ENCODE measurements around the gene ALX4. TPM values are rescaled to one million over a fixed set of nuclear protein-coding genes. Genes with fewer than 3 reads are reported as not detected.

ALX4 gene
- polyA plus RNA-seq, 1 of the 3 experiments (the other 2 are of a cell fraction): under 0.01 TPM

DNA sequence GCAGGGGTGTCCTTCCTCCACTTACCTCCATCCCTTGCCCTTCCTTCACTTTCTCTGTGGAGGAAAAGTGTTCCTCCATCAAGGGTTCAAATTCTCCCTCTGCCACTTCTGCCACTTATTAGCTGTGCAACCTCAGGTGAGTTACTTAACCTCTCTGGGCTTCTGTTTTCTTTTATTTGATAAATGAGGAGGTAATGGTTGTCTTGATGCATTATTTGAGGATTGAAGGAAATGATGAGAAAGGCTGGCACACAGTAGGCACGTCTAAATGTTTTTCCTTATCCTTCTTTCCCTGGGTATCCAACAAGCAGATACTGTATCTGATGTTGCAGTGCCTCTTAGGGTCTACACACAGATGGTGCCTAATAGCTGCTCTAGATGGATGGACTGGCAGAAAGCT, 14.3 kb upstream of the ALX4 start (continued):
- TF ChIP-seq, protein P1, sequence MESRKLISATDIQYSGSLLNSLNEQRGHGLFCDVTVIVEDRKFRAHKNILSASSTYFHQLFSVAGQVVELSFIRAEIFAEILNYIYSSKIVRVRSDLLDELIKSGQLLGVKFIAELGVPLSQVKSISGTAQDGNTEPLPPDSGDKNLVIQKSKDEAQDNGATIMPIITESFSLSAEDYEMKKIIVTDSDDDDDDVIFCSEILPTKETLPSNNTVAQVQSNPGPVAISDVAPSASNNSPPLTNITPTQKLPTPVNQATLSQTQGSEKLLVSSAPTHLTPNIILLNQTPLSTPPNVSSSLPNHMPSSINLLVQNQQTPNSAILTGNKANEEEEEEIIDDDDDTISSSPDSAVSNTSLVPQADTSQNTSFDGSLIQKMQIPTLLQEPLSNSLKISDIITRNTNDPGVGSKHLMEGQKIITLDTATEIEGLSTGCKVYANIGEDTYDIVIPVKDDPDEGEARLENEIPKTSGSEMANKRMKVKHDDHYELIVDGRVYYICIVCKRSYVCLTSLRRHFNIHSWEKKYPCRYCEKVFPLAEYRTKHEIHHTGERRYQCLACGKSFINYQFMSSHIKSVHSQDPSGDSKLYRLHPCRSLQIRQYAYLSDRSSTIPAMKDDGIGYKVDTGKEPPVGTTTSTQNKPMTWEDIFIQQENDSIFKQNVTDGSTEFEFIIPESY (IDR thresholded peaks at IDR 0.05; ENCODE audit: borderline replicate concordance, low read depth): no peak
- no peak for TF ChIP-seq YY1 (IDR thresholded peaks at IDR 0.05; ENCODE audit: low read depth)

DNA sequence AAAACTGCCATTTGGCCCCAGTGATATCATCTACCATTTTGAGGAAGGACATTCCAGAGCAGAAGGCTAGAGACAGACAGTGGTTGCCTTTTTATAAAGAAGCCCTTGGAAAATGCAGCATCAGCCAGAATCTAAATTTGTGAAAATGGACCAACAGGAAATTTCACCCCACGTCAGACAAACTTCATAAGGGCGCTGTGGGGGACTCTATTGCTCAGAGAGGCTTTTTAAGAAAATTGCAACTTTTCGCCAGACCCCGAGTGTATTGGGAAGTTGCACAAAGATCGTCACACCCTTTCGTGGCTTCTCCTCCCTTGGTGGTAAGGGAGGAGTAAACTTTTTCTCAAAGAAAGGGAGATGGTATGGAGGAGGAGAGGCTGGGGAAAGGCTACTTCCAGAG, 12.3 kb upstream of the ALX4 start:
- H3K4me1 ChIP-seq (ENCODE audit: control insufficient read depth in 1 of 2, insufficient read depth in 2 of 2, low read depth in 1 of 2, low read length in 1 of 2): peaks cover 8% of the 10 kb centered on the region in 2 experiments; a peak in 2 of 4 replicates
- H3K27me3 ChIP-seq (ENCODE audit: insufficient read depth): peaks cover 73% of the 10 kb centered on the region
- H3K4me3 ChIP-seq (ENCODE audit: low read depth in 2 of 2, low read length in 1 of 2): no peak overlapping the region

DNA sequence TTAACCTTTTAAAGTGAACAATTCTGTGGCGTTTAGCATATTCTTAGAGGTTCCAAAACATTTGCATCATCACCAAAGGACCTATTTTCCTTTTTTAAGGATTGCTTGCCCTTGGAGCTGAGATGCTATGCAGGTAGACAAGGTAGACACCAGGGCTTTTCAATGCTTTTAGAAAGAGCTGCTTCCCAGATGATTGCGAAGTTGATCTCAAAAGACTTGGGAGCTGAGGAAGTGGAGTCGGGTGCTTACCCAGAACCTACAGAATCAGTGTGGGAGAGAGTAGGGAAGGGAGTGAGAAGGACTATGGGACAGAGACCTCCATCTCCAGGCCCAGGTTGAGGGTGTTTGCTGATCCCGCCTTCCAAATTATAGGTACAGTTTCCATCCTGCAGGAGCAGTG, 11.1 kb upstream of the ALX4 start:
- Histone ChIP-seq H3K9ac (no peak overlapping the region), H3K27ac (ENCODE audit: low read depth in 2 of 2, low read length in 1 of 2) (no peak overlapping the region), H4K20me1 (ENCODE audit: insufficient read depth) (no peaks in the 10 kb centered on the region), H3K4me1 (ENCODE audit: control insufficient read depth in 1 of 2, insufficient read depth in 2 of 2, low read depth in 1 of 2, low read length in 1 of 2) (peaks cover 11 to 18% of the 10 kb centered on the region in 2 experiments; a peak in 2 of 4 replicates), H3K9me3 (no peaks in the 10 kb centered on the region), H2AFZ (ENCODE audit: low read depth) (no peak overlapping the region), H3K36me3 (replicated peaks in 1 of 2; ENCODE audit: control insufficient read depth in 1 of 2, insufficient read depth in 2 of 2, low read length in 1 of 2) (no peaks in the 10 kb centered on the region), H3K27me3 (ENCODE audit: insufficient read depth) (peaks cover 85% of the 10 kb centered on the region), H3F3A (replicated peaks; ENCODE audit: insufficient read depth) (no peaks in the 10 kb centered on the region), H3K79me2 (ENCODE audit: insufficient read depth) (no peaks in the 10 kb centered on the region), H3K4me3 (ENCODE audit: low read depth in 2 of 2, low read length in 1 of 2) (no peak overlapping the region), H3K9me2 (no peaks in the 10 kb centered on the region), H3K4me2 (no peak overlapping the region)
- no peak for DNase-seq
- POLR2A ChIA-PET: no interaction called here
- TF ChIP-seq MXI1 (IDR thresholded peaks at IDR 0.05; ENCODE audit: low read depth, low read length) (no peak), POLR2AphosphoS5 (IDR thresholded peaks at IDR 0.05; ENCODE audit: low read depth, low read length) (no peak), SIN3A (IDR thresholded peaks at IDR 0.05; ENCODE audit: borderline replicate concordance, low read depth, low read length) (no peak), SMC3 (IDR thresholded peaks at IDR 0.05; ENCODE audit: low read depth, low read length) (no peak), GABPA (IDR thresholded peaks at IDR 0.05; ENCODE audit: low read depth) (no peak), CHD2 (IDR thresholded peaks at IDR 0.05; ENCODE audit: low read length, partially characterized antibody) (no peak), RCOR1 (IDR thresholded peaks at IDR 0.05; ENCODE audit: low read length) (no peak)
- TF ChIP-seq, protein P2, sequence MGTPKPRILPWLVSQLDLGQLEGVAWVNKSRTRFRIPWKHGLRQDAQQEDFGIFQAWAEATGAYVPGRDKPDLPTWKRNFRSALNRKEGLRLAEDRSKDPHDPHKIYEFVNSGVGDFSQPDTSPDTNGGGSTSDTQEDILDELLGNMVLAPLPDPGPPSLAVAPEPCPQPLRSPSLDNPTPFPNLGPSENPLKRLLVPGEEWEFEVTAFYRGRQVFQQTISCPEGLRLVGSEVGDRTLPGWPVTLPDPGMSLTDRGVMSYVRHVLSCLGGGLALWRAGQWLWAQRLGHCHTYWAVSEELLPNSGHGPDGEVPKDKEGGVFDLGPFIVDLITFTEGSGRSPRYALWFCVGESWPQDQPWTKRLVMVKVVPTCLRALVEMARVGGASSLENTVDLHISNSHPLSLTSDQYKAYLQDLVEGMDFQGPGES (IDR thresholded peaks at IDR 0.05; ENCODE audit: low read depth, low read length): no peak
- CTCF ChIA-PET: interaction anchor here (1.1 to 2.3 kb wide), 5 partner anchors 9 to 606 kb away, joined by 3 to 6 read pairs (median 3); no protein-coding TSS in a partner anchor
- 42% methylated on average over 4 of the region's 4 CpGs for WGBS (ENCODE audit: low lambda C conversion rate)

More for the DNA sequence above, 12.3 kb upstream of the ALX4 start:
- no peaks in the 10 kb centered on the region for H3K9me3 ChIP-seq
- no peak overlapping the region for H2AFZ ChIP-seq (ENCODE audit: low read depth)
- no peaks in the 10 kb centered on the region for H3K79me2 ChIP-seq (ENCODE audit: insufficient read depth)
- H3K9me2 ChIP-seq: no peaks in the 10 kb centered on the region
- H3K27ac ChIP-seq (ENCODE audit: low read depth in 2 of 2, low read length in 1 of 2): no peak overlapping the region
- no peaks in the 10 kb centered on the region for H3F3A ChIP-seq (replicated peaks; ENCODE audit: insufficient read depth)
- no peaks in the 10 kb centered on the region for H3K36me3 ChIP-seq (replicated peaks in 1 of 2; ENCODE audit: control insufficient read depth in 1 of 2, insufficient read depth in 2 of 2, low read length in 1 of 2)
- TF ChIP-seq, protein P3, sequence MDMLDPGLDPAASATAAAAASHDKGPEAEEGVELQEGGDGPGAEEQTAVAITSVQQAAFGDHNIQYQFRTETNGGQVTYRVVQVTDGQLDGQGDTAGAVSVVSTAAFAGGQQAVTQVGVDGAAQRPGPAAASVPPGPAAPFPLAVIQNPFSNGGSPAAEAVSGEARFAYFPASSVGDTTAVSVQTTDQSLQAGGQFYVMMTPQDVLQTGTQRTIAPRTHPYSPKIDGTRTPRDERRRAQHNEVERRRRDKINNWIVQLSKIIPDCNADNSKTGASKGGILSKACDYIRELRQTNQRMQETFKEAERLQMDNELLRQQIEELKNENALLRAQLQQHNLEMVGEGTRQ (IDR thresholded peaks at IDR 0.05; ENCODE audit: borderline replicate concordance, low read depth, low read length): no peak
- TF ChIP-seq SMC3 (IDR thresholded peaks at IDR 0.05; ENCODE audit: low read depth, low read length) (no peak), TCF12 (IDR thresholded peaks at IDR 0.05) (no peak)
- TF ChIP-seq, protein P4, sequence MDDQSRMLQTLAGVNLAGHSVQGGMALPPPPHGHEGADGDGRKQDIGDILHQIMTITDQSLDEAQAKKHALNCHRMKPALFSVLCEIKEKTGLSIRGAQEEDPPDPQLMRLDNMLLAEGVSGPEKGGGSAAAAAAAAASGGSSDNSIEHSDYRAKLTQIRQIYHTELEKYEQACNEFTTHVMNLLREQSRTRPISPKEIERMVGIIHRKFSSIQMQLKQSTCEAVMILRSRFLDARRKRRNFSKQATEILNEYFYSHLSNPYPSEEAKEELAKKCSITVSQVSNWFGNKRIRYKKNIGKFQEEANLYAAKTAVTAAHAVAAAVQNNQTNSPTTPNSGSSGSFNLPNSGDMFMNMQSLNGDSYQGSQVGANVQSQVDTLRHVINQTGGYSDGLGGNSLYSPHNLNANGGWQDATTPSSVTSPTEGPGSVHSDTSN (IDR thresholded peaks at IDR 0.05): no peak
- DNase-seq: no peak
- no peaks in the 10 kb centered on the region for H4K20me1 ChIP-seq (ENCODE audit: insufficient read depth)
- ChIA-PET CTCF (no interaction called here), POLR2A (no interaction called here)
- 62% methylated on average over 6 of the region's 6 CpGs for WGBS (ENCODE audit: low lambda C conversion rate)
- no peak overlapping the region for H3K9ac ChIP-seq
- no peak overlapping the region for H3K4me2 ChIP-seq

All from SK-N-SH (cell line).